PFSK-1 (cell line): ENCODE results near the gene HERPUD2.

Experiments
- FOXP2 ChIP-seq: optimal IDR thresholded peaks from 2 replicates; pipeline ENCODE3; 2011; ENCODE audit warnings: borderline replicate concordance, control low read depth, inconsistent platforms; ENCODE audit not compliant: insufficient read depth; ENCODE audit errors: extremely low read length, extremely low read depth
- POLR2AphosphoS5 ChIP-seq: IDR thresholded peaks from 2 replicates; pipeline ENCODE4 v1.6.1; 2012; ENCODE audit warnings: low read depth, mild to moderate bottlenecking, control low read depth, low read length, moderate library complexity
- REST ChIP-seq, 2 experiments: IDR thresholded peaks; 2 replicates each; pipeline versions ENCODE4 v1.6.1 to v1.8.0; 2011 to 2012; ENCODE audit warnings: low read depth in 2 of 2, low read length in 2 of 2, control low read depth in 1 of 2, inconsistent platforms in 1 of 2, mild to moderate bottlenecking in 1 of 2, moderate library complexity in 1 of 2; ENCODE audit not compliant: insufficient read depth in 1 of 2
- SIN3A ChIP-seq: IDR thresholded peaks from 2 replicates; pipeline ENCODE4 v1.6.1; 2012; ENCODE audit warnings: mild to moderate bottlenecking, low read length, moderate library complexity, borderline replicate concordance; ENCODE audit not compliant: insufficient read depth
- TAF1 ChIP-seq: IDR thresholded peaks from 2 replicates; pipeline ENCODE4 v1.6.1; 2012; ENCODE audit warnings: low read length, control low read depth, borderline replicate concordance; ENCODE audit not compliant: insufficient read depth

Gene HERPUD2

GRCh38 chr7:35658606-35659201 lies 36.2 kb downstream of the HERPUD2 start:
- TF ChIP-seq TAF1 (no peak), SIN3A (no peak), REST (IDR thresholded peaks at IDR 0.05; ENCODE audit: insufficient read depth in 1 of 2, low read depth in 2 of 2, low read length in 2 of 2) (no peak), FOXP2 (no peak)

GRCh38 chr7:35657125-35657524 lies 37.8 kb downstream of the HERPUD2 start:
- TF ChIP-seq TAF1 (no peak), SIN3A (no peak), FOXP2 (no peak), REST (IDR thresholded peaks at IDR 0.05; ENCODE audit: insufficient read depth in 1 of 2, low read depth in 2 of 2, low read length in 2 of 2) (no peak), POLR2AphosphoS5 (no peak)

GRCh38 chr7:35652124-35652523 lies 42.8 kb downstream of the HERPUD2 start:
- no peak for TF ChIP-seq REST (IDR thresholded peaks at IDR 0.05; ENCODE audit: insufficient read depth in 1 of 2, low read depth in 2 of 2, low read length in 2 of 2)

- no peak for TF ChIP-seq SIN3A
- TF ChIP-seq POLR2AphosphoS5, result no peak
- no peak for TF ChIP-seq TAF1
- no peak for TF ChIP-seq FOXP2
- no peak for TF ChIP-seq REST (IDR thresholded peaks at IDR 0.05; ENCODE audit: insufficient read depth in 1 of 2, low read depth in 2 of 2, low read length in 2 of 2)
These were observed 44.2 kb downstream of the HERPUD2 start for GRCh38 chr7:35650751-35651150.

- TF ChIP-seq SIN3A (no peak), REST (IDR thresholded peaks at IDR 0.05; ENCODE audit: insufficient read depth in 1 of 2, low read depth in 2 of 2, low read length in 2 of 2) (no peak), FOXP2 (no peak), TAF1 (no peak), POLR2AphosphoS5 (no peak)
These were observed 45.2 kb downstream of the HERPUD2 start for GRCh38 chr7:35649711-35650110.
